ENCODE measurements around the gene SGO1.
A peak's percentile ranks its signal among the peaks of the same experiment; 100 is the strongest.

SGO1 gene

DNA sequence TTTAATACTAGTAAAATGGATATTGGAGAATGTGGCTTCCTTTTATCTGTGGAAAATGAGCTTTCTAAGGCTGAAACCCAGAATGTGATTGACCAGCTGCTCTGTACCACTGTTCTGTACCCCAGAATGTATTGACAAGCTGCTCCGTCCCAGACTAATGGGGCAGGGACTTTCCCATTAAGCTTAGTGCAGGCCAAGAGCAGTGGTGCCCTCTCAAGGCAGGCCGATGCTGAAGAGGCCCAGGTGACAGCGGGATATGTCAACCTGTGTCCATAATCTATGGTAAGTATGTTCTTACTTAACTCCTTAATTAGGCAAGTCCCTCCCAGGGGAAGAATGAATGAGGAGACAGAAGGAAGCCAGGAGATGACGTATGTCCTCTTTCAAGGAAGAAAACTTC, 31.1 kb downstream of the SGO1 start:
- DNase-seq (ENCODE audit: low spot score) = no peak

DNA sequence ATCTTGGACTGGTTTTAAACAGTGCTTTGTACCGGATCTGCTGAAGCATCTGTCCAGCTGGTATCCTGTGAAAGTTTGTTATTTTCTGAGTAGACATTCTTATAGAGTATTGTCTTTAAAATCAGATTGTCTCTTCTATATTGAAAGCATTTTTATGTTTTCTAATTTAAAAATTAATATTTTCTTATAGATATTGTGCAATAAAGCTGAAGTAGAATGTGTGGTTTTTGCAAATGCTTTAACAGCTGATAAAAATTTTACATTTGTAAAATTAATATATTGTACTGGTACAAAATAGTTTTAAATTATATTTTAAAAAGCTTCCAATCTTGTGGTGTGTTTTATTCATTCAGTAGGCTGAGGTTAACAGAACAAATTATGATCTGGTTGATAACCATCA, 31.9 kb downstream of the SGO1 start:
- no peak for DNase-seq (ENCODE audit: low spot score)

DNA sequence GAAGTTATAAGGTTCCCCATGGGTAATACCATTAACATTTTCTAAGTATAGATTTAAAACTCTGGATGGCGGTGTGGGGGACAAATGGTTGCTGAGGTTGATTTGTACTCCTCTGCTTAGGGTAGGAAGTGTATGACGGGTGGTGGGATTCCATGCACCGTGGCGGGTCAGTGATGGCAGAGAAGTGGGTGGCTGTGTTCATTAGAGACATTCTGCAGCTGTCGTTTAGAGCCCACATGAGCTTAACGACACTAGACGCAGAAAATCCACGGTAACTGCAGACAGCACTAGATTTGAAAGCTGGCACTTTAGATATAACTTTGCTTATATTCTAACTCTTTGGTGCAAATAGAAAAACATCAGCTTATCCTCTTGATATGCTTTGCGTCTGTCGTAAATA, 37.5 kb downstream of the SGO1 start:
- no peak for DNase-seq (ENCODE audit: low spot score)

DNA sequence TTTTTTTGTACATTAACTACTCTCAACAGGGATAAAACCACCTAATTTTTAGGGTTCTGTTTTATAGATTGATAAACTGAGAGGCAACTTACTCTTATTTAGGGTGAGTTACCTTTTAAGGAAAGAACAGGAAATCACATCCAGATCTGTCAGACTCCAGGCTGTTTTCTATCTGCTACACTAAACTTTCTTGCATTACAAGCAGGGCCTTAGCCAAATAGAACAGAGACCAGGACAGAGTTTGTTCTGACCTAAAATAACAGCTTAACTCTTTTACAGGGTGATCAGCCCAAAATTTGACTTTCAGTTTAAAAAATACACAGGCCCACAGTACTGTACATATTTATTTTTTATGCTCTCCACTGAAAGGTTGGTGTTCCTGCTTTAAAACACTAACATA, 38.6 kb downstream of the SGO1 start:
- DNase-seq (ENCODE audit: low spot score) = no peak

DNA sequence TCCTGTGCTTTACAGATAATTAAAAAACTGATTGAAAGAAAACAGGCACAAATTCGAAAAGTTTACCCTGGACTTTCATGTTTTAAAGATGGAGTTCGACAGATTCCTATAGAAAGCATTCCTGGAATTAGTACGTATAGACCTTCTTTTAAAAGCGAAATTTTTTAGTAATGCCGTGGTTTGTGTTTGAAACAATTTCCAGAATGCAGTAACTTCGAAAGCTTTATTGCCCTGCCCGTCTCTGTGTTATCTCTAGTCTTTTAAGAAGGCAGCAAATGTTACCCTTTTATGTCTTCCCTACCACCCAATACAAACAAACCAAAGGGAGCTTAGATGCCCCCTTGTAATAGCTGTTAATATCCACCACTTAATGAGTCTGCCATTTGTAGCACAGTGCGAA, 39.7 kb downstream of the SGO1 start:
- no peak for DNase-seq (ENCODE audit: low spot score)

DNA sequence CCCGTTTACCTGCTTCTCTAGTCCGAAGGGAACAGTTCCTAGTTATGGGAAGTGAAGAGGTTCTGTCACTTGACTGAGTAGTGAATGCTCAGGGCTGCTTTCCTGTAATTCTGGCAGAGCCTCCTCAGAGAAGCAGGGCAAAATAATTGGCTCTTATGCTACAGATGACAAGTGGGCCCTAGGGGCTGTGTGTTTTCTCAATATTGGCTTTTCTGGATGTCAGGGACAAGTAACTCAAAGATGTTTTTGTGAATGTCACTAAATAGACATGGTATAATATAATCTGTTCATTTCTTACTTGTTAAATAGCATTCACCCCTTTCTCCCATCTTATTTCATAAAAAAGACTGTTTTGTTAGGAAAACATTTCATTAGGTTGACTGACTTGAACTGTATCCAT, 40.1 kb downstream of the SGO1 start:
- DNase-seq (ENCODE audit: low spot score) = no peak

DNA sequence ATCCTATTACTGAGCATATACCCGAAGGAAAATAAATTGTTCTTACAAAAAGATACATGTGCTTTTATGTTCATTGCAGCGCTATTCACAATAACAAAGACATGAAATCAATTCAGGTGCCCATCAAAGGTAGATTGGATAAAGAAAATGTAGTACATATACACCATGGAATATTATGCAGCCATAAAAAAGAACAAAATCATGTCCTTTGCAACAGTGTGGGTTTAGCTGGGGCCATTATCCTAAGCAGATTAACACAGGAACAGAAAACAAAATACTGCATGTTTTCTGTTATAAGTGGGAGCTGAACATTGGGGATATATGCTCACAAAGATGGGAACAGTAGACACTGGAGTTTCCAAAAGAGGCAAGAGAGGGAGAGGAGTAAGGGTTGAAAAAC, 42.5 kb downstream of the SGO1 start:
- DNase-seq (ENCODE audit: low spot score) = no peak

DNA sequence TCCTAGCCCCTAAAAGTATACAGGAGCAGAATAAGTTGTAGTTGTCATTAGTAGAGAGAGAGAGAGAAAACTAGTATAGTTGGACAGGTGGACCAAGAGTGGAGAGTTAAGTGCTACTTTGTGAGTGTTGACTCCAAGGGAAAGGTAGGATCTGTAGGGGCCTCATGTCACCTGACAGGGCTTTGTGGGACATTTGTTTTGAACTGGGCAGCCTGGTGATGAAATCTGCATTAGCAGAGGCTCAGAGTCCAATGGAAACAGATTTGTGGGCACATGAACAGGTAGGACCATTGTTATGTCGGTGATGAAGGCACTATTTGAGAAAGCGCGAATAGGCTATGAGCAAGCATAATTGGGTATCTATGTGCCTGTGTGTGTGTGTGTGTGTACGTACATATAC, 43.5 kb downstream of the SGO1 start:
- DNase-seq (ENCODE audit: low spot score) = no peak

DNA sequence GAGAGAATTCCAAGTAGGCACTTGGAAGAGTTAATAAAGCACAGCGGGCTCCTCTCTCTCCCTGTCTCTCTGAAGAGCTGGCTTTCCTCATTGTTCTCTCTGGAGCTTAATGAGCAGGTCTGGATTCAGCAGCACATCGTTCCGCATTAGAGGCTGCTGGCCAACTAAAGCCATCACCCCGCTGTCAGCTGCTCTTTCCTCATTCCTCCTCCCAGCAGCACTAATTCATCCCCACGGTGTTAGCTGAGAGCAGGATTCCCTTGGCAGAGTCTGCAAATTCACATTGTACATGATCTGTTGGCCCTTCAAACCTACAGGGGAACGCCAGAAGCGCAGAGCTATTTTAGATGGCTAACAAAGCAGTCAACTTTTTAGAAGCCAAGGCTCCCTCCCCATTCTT, 44.2 kb downstream of the SGO1 start:
- peak; percentile 15 for DNase-seq (ENCODE audit: low spot score)

DNA sequence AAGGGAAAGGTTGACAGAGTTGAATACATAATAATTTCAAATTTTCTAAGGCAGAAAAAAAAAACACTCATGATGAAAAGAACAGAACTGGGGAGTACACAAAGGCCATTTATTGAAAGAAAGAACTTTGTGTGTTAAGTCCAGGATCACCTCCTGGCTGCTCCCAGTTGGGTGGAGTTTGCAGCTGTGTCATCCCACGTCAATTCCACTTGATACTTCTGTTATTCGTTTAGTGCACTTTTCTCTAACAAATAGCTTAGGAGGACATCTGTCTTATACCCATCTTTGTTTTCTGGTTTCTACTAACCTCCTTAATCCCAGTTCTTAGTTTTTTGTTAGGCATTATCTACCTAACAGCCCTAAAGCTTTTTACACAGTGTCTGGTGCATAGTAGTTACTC, 44.7 kb downstream of the SGO1 start:
- DNase-seq (ENCODE audit: low spot score) = peak; percentile 36

DNA sequence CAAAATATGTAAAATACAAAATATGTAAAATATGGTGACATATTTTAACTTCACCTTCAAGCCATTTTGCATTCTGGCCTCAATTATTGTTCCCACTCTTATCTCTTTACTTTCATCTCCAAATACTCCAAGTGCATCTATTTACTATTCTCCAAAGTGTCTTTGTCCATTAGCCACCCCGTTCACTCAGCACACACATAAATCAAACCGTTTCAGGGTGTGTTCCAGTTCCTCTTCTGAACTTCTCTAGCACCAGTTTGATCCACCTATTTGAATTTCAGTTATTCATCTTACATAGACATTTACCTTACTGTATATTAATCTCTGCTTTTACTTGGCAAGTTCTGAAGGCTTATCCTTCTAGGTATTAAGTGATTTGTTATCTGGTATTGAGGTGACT, 45.1 kb downstream of the SGO1 start:
- DNase-seq (ENCODE audit: low spot score) = no peak

DNA sequence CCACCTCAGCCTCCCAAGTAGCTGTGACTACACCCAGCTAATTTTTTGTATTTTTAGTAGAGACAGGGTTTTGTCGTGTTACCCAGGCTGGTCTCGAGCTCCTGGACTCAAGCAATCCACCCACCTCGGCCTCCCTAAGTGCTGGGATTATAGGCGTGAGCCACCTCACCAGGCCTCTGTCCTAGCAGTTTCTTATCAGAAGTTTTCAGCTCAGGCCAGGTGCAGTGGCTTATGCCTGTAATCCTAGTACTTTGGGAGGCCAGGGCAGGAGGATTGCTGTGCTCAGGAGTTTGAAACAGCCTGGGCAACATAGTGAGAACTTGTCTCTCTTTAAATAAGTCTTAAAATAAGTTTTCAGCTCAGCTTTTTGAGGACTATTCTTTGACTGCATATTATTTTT, 48.4 kb downstream of the SGO1 start:
- DNase-seq (ENCODE audit: low spot score) = no peak

DNA sequence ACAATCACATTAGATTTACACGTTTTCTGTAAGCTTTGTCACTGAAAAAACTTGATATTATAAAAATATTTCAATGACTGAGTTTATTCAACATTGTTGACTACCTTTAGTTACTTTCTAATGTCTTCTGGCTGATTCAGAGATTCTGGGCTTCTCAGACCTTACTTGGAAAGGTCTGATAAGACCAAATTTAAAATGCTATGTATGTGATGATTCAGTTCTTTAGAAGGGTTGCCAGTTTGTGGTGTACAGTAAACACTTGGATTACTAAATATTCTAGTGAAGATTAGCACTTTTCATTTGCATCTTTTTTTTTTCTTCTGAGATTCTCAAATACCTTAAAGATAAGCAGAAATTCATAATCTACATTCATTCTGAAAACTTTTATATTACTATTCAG, 49.8 kb downstream of the SGO1 start:
- DNase-seq (ENCODE audit: low spot score) = no peak

DNA sequence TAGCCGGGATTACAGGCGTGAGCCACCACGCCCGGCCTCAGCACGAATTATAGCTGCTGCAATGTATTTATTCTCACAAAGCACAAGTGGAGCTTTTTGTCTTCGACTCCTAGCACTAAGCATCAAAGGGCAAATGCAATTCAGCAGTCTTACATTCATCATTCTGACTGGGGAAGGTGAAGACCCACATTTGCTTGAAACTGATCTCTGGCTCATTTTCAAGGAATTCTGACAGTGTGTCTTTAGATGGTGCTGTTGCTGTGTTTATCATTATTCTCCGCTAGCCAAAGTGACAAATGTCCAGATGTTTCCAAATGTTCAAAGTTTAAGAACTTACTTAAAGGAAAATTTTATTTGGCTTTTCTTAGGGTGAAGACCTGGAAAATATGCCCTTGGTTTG, 55.9 kb downstream of the SGO1 start:
- no peak for DNase-seq (ENCODE audit: low spot score)

DNA sequence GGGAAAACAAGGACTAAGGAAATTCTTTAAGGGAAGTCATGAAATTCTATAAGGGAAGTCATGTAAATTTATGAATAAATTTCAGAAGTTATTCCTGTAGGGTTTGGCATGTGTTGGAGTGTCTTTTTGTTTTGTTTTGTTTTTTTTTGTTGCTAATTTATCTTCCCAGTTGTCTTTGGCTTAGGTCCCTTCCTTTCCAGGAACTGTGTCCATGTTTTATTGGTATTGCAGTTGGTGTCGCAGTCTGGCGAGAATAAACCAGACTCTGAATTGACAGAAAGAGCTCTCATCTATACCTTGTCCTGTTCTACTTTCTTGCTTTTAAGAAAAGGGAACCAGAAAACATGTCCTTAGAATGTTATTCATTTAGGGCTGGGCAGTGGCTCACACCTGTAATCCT, 57.6 kb downstream of the SGO1 start:
- DNase-seq (ENCODE audit: low spot score) = no peak

DNA sequence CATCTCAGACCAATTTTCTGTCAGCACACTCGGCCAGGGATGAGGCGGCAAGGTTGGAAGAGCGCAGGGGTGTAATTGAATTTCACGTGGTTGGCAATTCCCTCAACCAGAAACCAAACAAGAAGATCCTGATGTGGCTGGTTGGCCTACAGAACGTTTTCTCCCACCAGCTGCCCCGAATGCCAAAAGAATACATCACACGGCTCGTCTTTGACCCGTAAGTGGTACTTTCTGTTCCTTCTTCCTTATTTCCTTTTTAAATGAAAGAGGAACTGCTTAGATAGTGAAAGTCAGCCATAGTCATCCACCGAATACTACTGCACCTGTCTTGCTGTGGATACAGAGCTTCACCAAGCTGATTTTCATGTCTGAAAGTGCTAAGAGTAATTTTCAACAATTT, 60.1 kb downstream of the SGO1 start:
- no peak for DNase-seq (ENCODE audit: low spot score)

DNA sequence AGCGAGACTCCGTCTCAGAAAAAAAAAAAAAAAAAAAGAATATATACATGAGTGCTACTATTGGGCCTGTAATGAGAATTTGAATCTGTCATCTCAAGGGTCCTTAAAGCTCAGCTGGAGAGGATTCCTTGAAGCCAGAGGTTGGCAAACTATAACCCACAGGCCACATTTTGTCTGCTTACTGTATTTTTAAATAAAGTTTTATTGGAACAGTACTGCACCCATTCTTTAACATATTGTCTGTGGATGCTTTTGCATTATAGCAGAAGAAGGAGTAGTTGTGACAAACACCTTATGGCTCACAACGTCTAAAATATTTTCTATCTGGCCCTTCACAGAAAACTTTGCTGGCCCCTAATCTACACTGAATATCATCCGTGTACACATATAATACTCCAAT, 60.7 kb downstream of the SGO1 start:
- no peak for DNase-seq (ENCODE audit: low spot score)

DNA sequence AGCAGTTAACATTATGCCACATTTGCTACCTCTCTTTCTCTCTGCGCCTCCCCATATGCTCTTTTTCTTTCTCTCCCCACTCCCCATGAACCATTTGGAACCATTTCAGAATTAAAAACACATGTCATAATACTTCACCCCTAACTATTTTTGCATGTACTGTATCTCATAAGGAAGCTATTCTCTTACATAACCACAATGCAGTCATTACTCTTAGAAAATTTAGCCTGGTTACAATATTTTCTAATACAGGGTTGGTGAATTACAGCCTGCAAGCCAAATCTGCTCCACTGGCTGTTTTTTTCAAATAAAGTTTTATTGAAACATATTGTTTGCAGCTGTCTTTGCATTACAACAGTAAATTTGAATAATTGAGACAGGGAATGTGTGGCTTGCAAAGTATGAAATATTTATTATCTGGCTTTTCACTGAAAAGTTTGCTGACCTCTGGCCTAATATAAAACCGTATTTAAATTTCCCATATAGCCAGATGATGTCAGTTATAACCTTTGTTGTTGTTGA, 62.8 kb downstream of the SGO1 start:
- no peak for DNase-seq (ENCODE audit: low spot score)

DNA sequence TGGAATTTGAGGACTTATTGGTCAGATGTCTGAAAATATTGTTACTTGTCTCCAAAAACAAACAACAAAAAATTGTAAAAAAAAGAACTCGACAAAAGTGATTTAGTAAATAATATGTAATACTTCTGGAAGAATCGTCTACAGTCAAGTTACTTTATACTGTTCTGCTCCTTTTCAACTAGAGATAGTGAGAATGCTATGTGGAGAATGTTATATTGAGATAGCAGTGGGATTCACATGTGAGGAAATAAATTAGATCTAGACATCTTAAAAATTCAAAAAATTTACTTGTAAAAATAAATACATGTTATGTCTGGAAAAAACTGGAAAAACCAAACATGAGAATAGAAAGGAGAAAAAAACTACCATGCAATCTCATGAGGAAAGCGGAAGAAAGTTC, 64.9 kb downstream of the SGO1 start:
- DNase-seq (ENCODE audit: low spot score) = no peak
